HepG2 (cell line): ENCODE data around the gene KRTAP13-1. TPM values are rescaled to one million over a fixed set of nuclear protein-coding genes. Genes with fewer than 3 reads are reported as not detected.

Experiments used
- ATAC-seq: fragments of 200-7000 bp; cut with Tn5 transposase; 3 replicates; pipeline ENCODE4 v1.9.1; 2020; ENCODE audit warnings: mild to moderate bottlenecking, moderate library complexity
- BruUV-seq: library from RNA; stranded (reverse); fragments of 400-500 nt; replicated peaks from 2 replicates; lab custom pipeline; 2021; lab: Mats Ljungman, UMichigan
- CTCF ChIA-PET: fragments of 300-600 bp; formaldehyde crosslinking; extraction: SDS; loops from one replicate; lab custom pipeline; 2021; ENCODE audit warnings: low total read pairs, inconsistent platforms, low intra/inter-chr PET ratio; lab: Yijun Ruan, JAX
- POLR2A ChIA-PET: fragments of 350-600 bp; sonication (Branson Sonifier 250); formaldehyde crosslinking; loops from one replicate; lab custom pipeline; 2020; ENCODE audit warnings: antibody characterized with exemption, inconsistent platforms; lab: Yijun Ruan, JAX
- DNase-seq: peaks from one replicate; pipeline ENCODE4 v3.0.0-alpha.2; 2015; ENCODE audit warnings: low spot score
- FAIRE-seq: peaks from 3 replicates; lab custom pipeline; 2011; peaks lifted over from hg19 to GRCh38; lab: Jason Lieb, UNC
- H2AFZ ChIP-seq: one replicate; pipeline ENCODE4 v1.6.1; 2011; ENCODE audit warnings: low read length, inconsistent platforms
- H3K27ac ChIP-seq: fragments of 300-600 bp; 3 replicates; pipeline ENCODE4 v1.8.0; 2011; ENCODE audit warnings: mixed run types, mild to moderate bottlenecking, mixed read lengths, low read length, inconsistent platforms; ENCODE audit not compliant: insufficient read depth; ENCODE audit errors: extremely low read length
- H3K27me3 ChIP-seq, 2 experiments: fragments of 200-600 bp in 1 of 2; 2 replicates in 1 of 2; 3 replicates in 1 of 2; pipeline versions ENCODE4 v1.6.0 to v1.8.0; 2011; ENCODE audit warnings: low read length in 2 of 2, mild to moderate bottlenecking in 2 of 2, moderate library complexity in 2 of 2, inconsistent platforms in 1 of 2; ENCODE audit not compliant: insufficient read depth in 2 of 2, control insufficient read depth in 1 of 2
- H3K36me3 ChIP-seq, 2 experiments: fragments of 200-600 bp in 1 of 2; replicated peaks in 1 of 2; 2 replicates in 1 of 2; 3 replicates in 1 of 2; pipeline versions ENCODE4 v1.5.1 to v1.8.0; 2011; ENCODE audit warnings: low read length in 2 of 2, inconsistent platforms in 1 of 2; ENCODE audit not compliant: insufficient read depth in 2 of 2, control insufficient read depth in 1 of 2
- H3K4me1 ChIP-seq: 2 replicates; pipeline ENCODE4 v1.5.1; 2012; ENCODE audit warnings: low read length, inconsistent platforms; ENCODE audit not compliant: insufficient read depth
- H3K4me2 ChIP-seq: 2 replicates; pipeline ENCODE4 v1.6.0; 2011; ENCODE audit warnings: low read depth, low read length, inconsistent platforms
- H3K4me3 ChIP-seq, 3 experiments: fragments of 200-600 bp in 1 of 3; sonication (generic), shearing (Covaris generic) in 1 of 3; replicated peaks in 1 of 3; 2 replicates each; pipeline ENCODE4 v1.5.1; 2011 to 2016; ENCODE audit warnings: low read length in 3 of 3, inconsistent platforms in 2 of 3, low read depth in 2 of 3, mild to moderate bottlenecking in 2 of 3, control low read depth in 1 of 3, mixed read lengths in 1 of 3; ENCODE audit not compliant: insufficient read depth in 1 of 3
- H3K79me2 ChIP-seq: one replicate; pipeline ENCODE4 v1.6.1; 2011; ENCODE audit warnings: low read length, inconsistent platforms; ENCODE audit not compliant: insufficient read depth
- H3K9ac ChIP-seq: 2 replicates; pipeline ENCODE4 v1.6.0; 2011; ENCODE audit warnings: mild to moderate bottlenecking, low read depth, low read length, inconsistent platforms; ENCODE audit not compliant: insufficient read depth
- H3K9me3 ChIP-seq: 2 replicates; pipeline ENCODE4 v1.5.1; 2012; ENCODE audit warnings: mild to moderate bottlenecking, low read length
- H4K20me1 ChIP-seq: 2 replicates; pipeline ENCODE4 v1.6.0; 2011; ENCODE audit warnings: inconsistent platforms, mild to moderate bottlenecking, low read length, moderate library complexity; ENCODE audit not compliant: insufficient read depth
- GATA4 ChIP-seq: sonication (generic); IDR thresholded peaks from 2 replicates; pipeline ENCODE4 v1.6.1; 2016; ENCODE audit warnings: antibody characterized with exemption, low read depth, borderline replicate concordance
- NPAS2 ChIP-seq: sonication (generic); formaldehyde crosslinking; IDR thresholded peaks from 2 replicates; pipeline ENCODE4 v1.8.0; 2022; ENCODE audit warnings: mild to moderate bottlenecking, missing genetic modification reagents, borderline replicate concordance
- NR2F6 ChIP-seq, 2 experiments: IDR thresholded peaks; 2 replicates each; pipeline ENCODE4 v1.6.1; 2016; ENCODE audit warnings: antibody characterized with exemption in 1 of 2, mild to moderate bottlenecking in 1 of 2
- TOE1 ChIP-seq: sonication (generic); formaldehyde crosslinking; IDR thresholded peaks from 2 replicates; pipeline ENCODE4 v1.4.0; 2020; ENCODE audit warnings: mild to moderate bottlenecking, missing genetic modification reagents
- XBP1 ChIP-seq: sonication (generic); formaldehyde crosslinking; IDR thresholded peaks from 2 replicates; pipeline ENCODE4 v1.5.0; 2020; ENCODE audit warnings: missing genetic modification reagents
- ZFP36L1 ChIP-seq: sonication (generic); formaldehyde crosslinking; IDR thresholded peaks from 2 replicates; pipeline ENCODE4 v1.8.0; 2022; ENCODE audit warnings: mild to moderate bottlenecking, missing genetic modification reagents, moderate library complexity
- ZNF709 ChIP-seq: sonication (generic); formaldehyde crosslinking; IDR thresholded peaks from 2 replicates; pipeline ENCODE4 v1.5.0; 2020; ENCODE audit warnings: mild to moderate bottlenecking, missing genetic modification reagents
- WGBS: methylation state at CpG from one replicate; pipeline ENCODE4 v1.1.6; 2017; ENCODE audit warnings: low lambda C conversion rate; 5-methylcytosine and 5-hydroxymethylcytosine counted together
- in situ Hi-C: cut with HindIII; loops from 2 replicates; pipeline ENCODE4 v1.10.0; 2017; ENCODE audit warnings: low pct_unique_long_range_greater_than_20kb; ENCODE audit not compliant: extremely low pct_ligation_motif_present
- intact Hi-C: fragments of 100-400 bp; cut with micrococcal nuclease; formaldehyde crosslinking; loops from one replicate; pipeline ENCODE4 v1.10.0; 2022; ENCODE audit not compliant: unreplicated experiment
- polyA plus RNA-seq, 8 experiments: library from polyadenylated mRNA; depleted of rRNA in 3 of 8; stranded (reverse) in 7 of 8; unstranded in 1 of 8; fragments of >200 nt; fragmentation: Illumina TruSeq in 4 of 8; extraction: Trizol in 4 of 8; gene quantifications; 2 replicates each; pipeline versions ENCODE4 v1.2.1 to v1.2.3, GENCODE V29; 2011 to 2016; ENCODE audit warnings: low read depth in 4 of 8, missing spikeins in 1 of 8, mixed read lengths in 1 of 8; ENCODE audit not compliant: insufficient read depth in 1 of 8
- total RNA-seq, 5 experiments: library from RNA; depleted of rRNA; stranded (reverse); fragments of >200 nt; fragmentation: Illumina TruSeq; extraction: Trizol; gene quantifications; 2 replicates each; pipeline ENCODE4 v1.2.3, GENCODE V29; 2016; ENCODE audit warnings: low read depth in 1 of 5

The KRTAP13-1 gene
- total and polyA plus RNA-seq, 2 of the 13 experiments (the other 11 are each of a cell fraction or from before 2014, with no cell fraction given) = not detected

DNA sequence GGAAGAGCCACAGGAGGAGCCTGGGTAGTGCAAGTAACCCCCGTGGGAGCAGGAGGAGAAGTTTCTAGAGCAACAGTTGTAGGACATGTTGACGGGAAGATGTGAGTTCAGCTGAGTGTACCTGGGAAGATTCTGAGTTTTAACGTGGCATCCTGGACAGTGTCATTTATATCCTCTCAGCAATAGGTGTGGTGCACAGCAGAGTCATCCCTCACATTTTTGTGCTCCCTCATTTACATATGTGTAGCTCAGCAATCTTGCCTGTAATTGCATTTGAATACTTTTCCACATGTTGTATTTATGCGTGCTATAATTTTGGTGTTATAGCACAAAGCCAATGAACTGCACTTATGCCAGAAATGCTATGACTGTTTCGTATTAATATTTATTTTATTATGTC is 30.0 kb downstream of the KRTAP13-1 start, which contains the start of gene KRTAP13-3:
Gene KRTAP13-3, minus strand, starts transcription at position 101 of the 400 bp plus-strand sequence. Its CDS starts 14 bp downstream, at position 87.
- Histone ChIP-seq H3K36me3 (no peaks in the 10 kb centered on the region), H3K27me3 (no peaks in the 10 kb centered on the region), H3K79me2 (no peaks in the 10 kb centered on the region), H3K4me3 (no peak within 1 kb of the TSS), H3K4me1 (no peaks in the 10 kb centered on the region), H2AFZ (no peak within 1 kb of the TSS), H4K20me1 (no peaks in the 10 kb centered on the region), H3K4me2 (no peak within 1 kb of the TSS), H3K27ac (no peak within 1 kb of the TSS), H3K9ac (no peak within 1 kb of the TSS), H3K9me3 (peaks cover 88% of the 10 kb centered on the region)
- DNase-seq (no peak), FAIRE-seq (no peak), ATAC-seq (no peak)
- ChIA-PET POLR2A (no interaction called here), CTCF (no interaction called here)
- intact Hi-C loops = no loop called here
- TF ChIP-seq TOE1 (CRISPR knock-in tag) (no peak), ZNF709 (CRISPR knock-in tag) (no peak), NPAS2 (CRISPR knock-in tag) (no peak), XBP1 (CRISPR knock-in tag) (no peak), ZFP36L1 (CRISPR knock-in tag) (no peak), GATA4 (no peak)
- in situ Hi-C loops = no loop called here
- WGBS = 9% methylated on average over 5 of the region's 5 CpGs
- no TSS peak for BruUV-seq

DNA sequence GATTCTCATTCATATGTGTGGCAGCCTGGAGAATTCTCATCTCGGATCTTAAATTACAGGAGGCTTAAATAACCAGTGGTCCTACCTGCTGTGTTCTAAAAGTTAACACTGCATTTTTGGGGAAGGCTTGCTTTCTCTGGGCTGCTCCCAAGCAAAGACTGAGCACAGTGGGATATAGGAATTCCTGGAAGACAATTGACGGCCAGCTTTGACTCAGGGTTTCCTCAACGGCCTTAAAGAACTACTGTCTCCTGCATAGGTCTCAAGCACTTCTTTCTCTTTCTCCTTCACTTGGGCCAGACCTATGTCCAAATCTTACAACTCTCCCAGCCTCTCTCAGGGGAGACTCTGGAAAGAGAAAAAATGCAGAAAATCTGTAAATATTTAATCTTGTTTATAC is 30.9 kb downstream of the KRTAP13-1 start:
- peaks cover 92% of the 10 kb centered on the region for H3K9me3 ChIP-seq
- H3K9ac ChIP-seq = no peak overlapping the region
- no peaks in the 10 kb centered on the region for H4K20me1 ChIP-seq
- ATAC-seq = no peak
- H3K27ac ChIP-seq = no peak overlapping the region
- intact Hi-C loops = no loop called here
- H3K4me3 ChIP-seq = no peak overlapping the region
- no peaks in the 10 kb centered on the region for H3K4me1 ChIP-seq
- CTCF ChIA-PET = no interaction called here
- BruUV-seq = no TSS peak
- no peak for DNase-seq
- no peak overlapping the region for H3K4me2 ChIP-seq
- H2AFZ ChIP-seq = no peak overlapping the region
- WGBS = 0% methylated on average over 3 of the region's 3 CpGs
- no peak for FAIRE-seq
- no peaks in the 10 kb centered on the region for H3K36me3 ChIP-seq
- POLR2A ChIA-PET = no interaction called here
- in situ Hi-C loops = no loop called here
- no peaks in the 10 kb centered on the region for H3K27me3 ChIP-seq
- TF ChIP-seq NR2F6 (IDR thresholded peaks at IDR 0.05) = no peak
- TF ChIP-seq NR2F6 (CRISPR knock-in tag; IDR thresholded peaks at IDR 0.05) = no peak
- no peaks in the 10 kb centered on the region for H3K79me2 ChIP-seq
